H1 (cell line): ENCODE data around the gene TGFBRAP1. TPM values are rescaled to one million over a fixed set of nuclear protein-coding genes. Genes with fewer than 3 reads are reported as not detected.

Experiments used
- CTCF ChIA-PET: fragments of 300-600 bp; sonication (Branson Sonifier 250); formaldehyde crosslinking; loops from one replicate; lab custom pipeline; 2021; ENCODE audit not compliant: partially characterized antibody; lab: Charles Lee
- POLR2A ChIA-PET: fragments of 300-600 bp; sonication (Branson Sonifier 250); formaldehyde crosslinking; loops from one replicate; lab custom pipeline; 2021; ENCODE audit warnings: inconsistent platforms; ENCODE audit not compliant: partially characterized antibody; lab: Charles Lee
- DNase-seq, 2 experiments: peaks; one replicate each; pipeline versions ENCODE4 v3.0.0 to v3.0.0-alpha.2; 2010 to 2022; ENCODE audit warnings: low spot score in 2 of 2, low read depth in 1 of 2, mixed read lengths in 1 of 2
- FAIRE-seq: peaks from 2 replicates; lab custom pipeline; 2011; peaks lifted over from hg19 to GRCh38; lab: Jason Lieb, UNC
- H2AFZ ChIP-seq: 2 replicates; pipeline ENCODE4 v1.8.1; 2012; ENCODE audit warnings: low read length, inconsistent platforms
- H2AK5ac ChIP-seq: 2 replicates; pipeline ENCODE4 v1.6.1; 2013; ENCODE audit warnings: low read depth, low read length
- H2BK120ac ChIP-seq: replicated peaks from 2 replicates; pipeline ENCODE3; 2013; ENCODE audit warnings: low read depth, low read length, inconsistent platforms
- H2BK12ac ChIP-seq: 2 replicates; pipeline ENCODE4 v1.6.1; 2013; ENCODE audit warnings: low read depth, low read length
- H2BK15ac ChIP-seq: 2 replicates; pipeline ENCODE4 v1.6.1; 2013; ENCODE audit warnings: low read length
- H2BK20ac ChIP-seq: 2 replicates; pipeline ENCODE4 v1.6.1; 2013; ENCODE audit warnings: low read length
- H2BK5ac ChIP-seq: 2 replicates; pipeline ENCODE4 v1.6.1; 2013; ENCODE audit warnings: low read depth, low read length
- H3K14ac ChIP-seq: 2 replicates; pipeline ENCODE4 v1.6.1; 2013; ENCODE audit warnings: inconsistent platforms; ENCODE audit not compliant: insufficient read length
- H3K18ac ChIP-seq: 2 replicates; pipeline ENCODE4 v1.6.1; 2013; ENCODE audit warnings: low read length; ENCODE audit errors: extremely low read depth
- H3K23ac ChIP-seq: 2 replicates; pipeline ENCODE4 v1.6.1; 2013; ENCODE audit warnings: inconsistent platforms; ENCODE audit not compliant: insufficient read length
- H3K23me2 ChIP-seq: 2 replicates; pipeline ENCODE4 v1.6.1; 2013; ENCODE audit warnings: low read depth, low read length
- H3K27ac ChIP-seq: 2 replicates; pipeline ENCODE4 v1.6.1; 2011; ENCODE audit warnings: low read depth, low read length, inconsistent platforms
- H3K27me3 ChIP-seq, 4 experiments: replicated peaks in 1 of 4; 1 replicate in 1 of 4; 2 replicates in 3 of 4; pipeline versions ENCODE4 v1.6.1 to v1.8.1; 2011 to 2013; ENCODE audit warnings: low read length in 3 of 4, mild to moderate bottlenecking in 3 of 4, inconsistent platforms in 2 of 4, mixed read lengths in 2 of 4, moderate library complexity in 1 of 4; ENCODE audit not compliant: control insufficient read depth in 3 of 4, insufficient read depth in 3 of 4; ENCODE audit errors: extremely low read depth in 1 of 4
- H3K36me3 ChIP-seq, 4 experiments: 2 replicates each; pipeline versions ENCODE4 v1.6.1 to v1.8.1; 2011 to 2013; ENCODE audit warnings: mild to moderate bottlenecking in 4 of 4, low read length in 3 of 4, moderate library complexity in 2 of 4, control low read depth in 1 of 4, inconsistent platforms in 1 of 4; ENCODE audit not compliant: insufficient read depth in 4 of 4, control insufficient read depth in 2 of 4
- H3K4ac ChIP-seq: replicated peaks from 2 replicates; pipeline ENCODE3; 2013; ENCODE audit warnings: low read length, low read depth, mixed read lengths, inconsistent platforms; ENCODE audit not compliant: insufficient read length
- H3K4me1 ChIP-seq, 4 experiments: replicated peaks in 1 of 4; 1 replicate in 1 of 4; 2 replicates in 3 of 4; pipeline versions ENCODE4 v1.6.1 to v1.8.1; 2011 to 2013; ENCODE audit warnings: low read length in 3 of 4, inconsistent platforms in 2 of 4, mixed read lengths in 1 of 4; ENCODE audit not compliant: insufficient read depth in 4 of 4, control insufficient read depth in 3 of 4
- H3K4me2 ChIP-seq, 2 experiments: 2 replicates each; pipeline versions ENCODE4 v1.6.1 to v1.8.1; 2011 to 2013; ENCODE audit warnings: low read depth in 2 of 2, low read length in 2 of 2, control low read depth in 1 of 2, inconsistent platforms in 1 of 2, mild to moderate bottlenecking in 1 of 2; ENCODE audit not compliant: insufficient read depth in 1 of 2
- H3K4me3 ChIP-seq, 4 experiments: fragments of 200-600, 300-600 bp in 1 of 4; sonication (generic), shearing (Covaris generic), sonication (Bioruptor Twin) in 1 of 4; 2 replicates each; pipeline versions ENCODE4 v1.5.1 to v1.8.1; 2011 to 2016; ENCODE audit warnings: low read length in 4 of 4, low read depth in 3 of 4, control low read depth in 2 of 4, inconsistent platforms in 2 of 4, mild to moderate bottlenecking in 2 of 4, mixed read lengths in 1 of 4, moderate library complexity in 1 of 4; ENCODE audit not compliant: insufficient read depth in 2 of 4; ENCODE audit errors: extremely low read depth in 1 of 4
- H3K56ac ChIP-seq: replicated peaks from 2 replicates; pipeline ENCODE3; 2013; ENCODE audit warnings: low read depth, mild to moderate bottlenecking, mixed read lengths, low read length, inconsistent platforms; ENCODE audit not compliant: insufficient read length
- H3K79me1 ChIP-seq: 2 replicates; pipeline ENCODE4 v1.6.1; 2013; ENCODE audit warnings: low read depth, low read length, control low read depth
- H3K79me2 ChIP-seq, 2 experiments: 2 replicates each; pipeline versions ENCODE4 v1.6.1 to v1.8.1; 2012 to 2013; ENCODE audit warnings: low read length in 2 of 2, mild to moderate bottlenecking in 2 of 2, inconsistent platforms in 1 of 2; ENCODE audit not compliant: insufficient read depth in 2 of 2, control insufficient read depth in 1 of 2
- H3K9ac ChIP-seq, 4 experiments: replicated peaks in 1 of 4; 1 replicate in 1 of 4; 2 replicates in 3 of 4; pipeline versions ENCODE4 v1.6.1 to v1.8.1; 2011 to 2013; ENCODE audit warnings: low read depth in 3 of 4, low read length in 3 of 4, control low read depth in 2 of 4, mild to moderate bottlenecking in 2 of 4, moderate library complexity in 2 of 4, inconsistent platforms in 1 of 4; ENCODE audit errors: extremely low read depth in 1 of 4
- H3K9me3 ChIP-seq, 2 experiments: 2 replicates each; pipeline versions ENCODE4 v1.6.1 to v1.8.1; 2012 to 2013; ENCODE audit warnings: mild to moderate bottlenecking in 2 of 2, moderate library complexity in 2 of 2, control low read depth in 1 of 2, inconsistent platforms in 1 of 2, low read depth in 1 of 2, low read length in 1 of 2, mixed read lengths in 1 of 2; ENCODE audit not compliant: insufficient read depth in 2 of 2
- H4K20me1 ChIP-seq, 2 experiments: replicated peaks in 1 of 2; 2 replicates each; pipeline versions ENCODE3 to v1.8.1; 2011 to 2013; ENCODE audit warnings: inconsistent platforms in 2 of 2, low read length in 2 of 2, mild to moderate bottlenecking in 1 of 2; ENCODE audit not compliant: insufficient read depth in 2 of 2, control insufficient read depth in 1 of 2
- H4K5ac ChIP-seq: 2 replicates; pipeline ENCODE4 v1.6.1; 2013; ENCODE audit warnings: low read length, low read depth, mixed read lengths, inconsistent platforms; ENCODE audit not compliant: insufficient read length
- H4K8ac ChIP-seq: 2 replicates; pipeline ENCODE4 v1.8.0; 2013; ENCODE audit warnings: mild to moderate bottlenecking, moderate library complexity, low read length, inconsistent platforms; ENCODE audit not compliant: insufficient read depth; ENCODE audit errors: extremely low read depth
- H4K91ac ChIP-seq: replicated peaks from 2 replicates; pipeline ENCODE3; 2013; ENCODE audit warnings: low read length, mixed read lengths, inconsistent platforms; ENCODE audit not compliant: insufficient read length
- BACH1 ChIP-seq: IDR thresholded peaks from 2 replicates; pipeline ENCODE4 v1.6.1; 2012; ENCODE audit warnings: low read length, improper control_type of control experiment
- EP300 ChIP-seq, 2 experiments: IDR thresholded peaks; 1 replicate in 1 of 2; 2 replicates in 1 of 2; pipeline ENCODE4 v1.6.1; 2011 to 2012; ENCODE audit warnings: low read depth in 2 of 2, low read length in 2 of 2, mild to moderate bottlenecking in 2 of 2, borderline replicate concordance in 1 of 2, inconsistent platforms in 1 of 2, moderate library complexity in 1 of 2
- FOSL1 ChIP-seq: IDR thresholded peaks from 2 replicates; pipeline ENCODE4 v1.6.1; 2011; ENCODE audit warnings: mild to moderate bottlenecking, low read depth, low read length, moderate library complexity; ENCODE audit not compliant: insufficient read depth
- KDM1A ChIP-seq: fragments of 200-600, 300-600 bp; sonication (generic); IDR thresholded peaks from 2 replicates; pipeline ENCODE4 v1.7.1; 2016; ENCODE audit warnings: mild to moderate bottlenecking, low read length, borderline replicate concordance
- POLR2AphosphoS5 ChIP-seq: IDR thresholded peaks from 2 replicates; pipeline ENCODE4 v1.6.1; 2011; ENCODE audit warnings: low read depth, low read length
- POU5F1 ChIP-seq: IDR thresholded peaks from 2 replicates; pipeline ENCODE4 v1.6.1; 2011; ENCODE audit warnings: low read depth, mild to moderate bottlenecking, low read length, moderate library complexity
- RAD21 ChIP-seq, 2 experiments: IDR thresholded peaks in 1 of 2; conservative IDR thresholded peaks in 1 of 2; 2 replicates each; pipeline ENCODE4 v1.6.1; 2011; ENCODE audit warnings: low read depth in 2 of 2, low read length in 2 of 2, improper control_type of control experiment in 1 of 2, inconsistent platforms in 1 of 2, mild to moderate bottlenecking in 1 of 2, moderate library complexity in 1 of 2
- SP2 ChIP-seq: IDR thresholded peaks from 2 replicates; pipeline ENCODE4 v1.6.1; 2012; ENCODE audit warnings: mild to moderate bottlenecking, low read length, inconsistent platforms
- SUZ12 ChIP-seq: fragments of 200-600 bp; sonication (generic); IDR thresholded peaks from 2 replicates; pipeline ENCODE4 v1.6.1; 2012; ENCODE audit warnings: mild to moderate bottlenecking, inconsistent platforms, low read length, moderate library complexity, mixed read lengths
- ZNF274 ChIP-seq: IDR thresholded peaks from 2 replicates; pipeline ENCODE4 v1.7.0; 2012; ENCODE audit warnings: low read length, borderline replicate concordance; ENCODE audit errors: extremely low read depth
- WGBS, 2 experiments: shearing (Covaris generic) in 1 of 2; methylation state at CpG; one replicate each; pipeline versions ENCODE4 v1.1.6 to v1.1.7; 2013 to 2015; ENCODE audit warnings: low lambda C conversion rate in 2 of 2, mixed read lengths in 2 of 2, inconsistent platforms in 1 of 2, low coverage in 1 of 2, missing lambda C conversion rate in 1 of 2; ENCODE audit not compliant: insufficient replicate concordance in 2 of 2, insufficient coverage in 1 of 2, insufficient read length in 1 of 2; ENCODE audit errors: extremely low coverage in 1 of 2, missing lambda C conversion rate in 1 of 2; 5-methylcytosine and 5-hydroxymethylcytosine counted together
- polyA plus RNA-seq, 7 experiments: library from polyadenylated mRNA; depleted of rRNA in 3 of 7; stranded (reverse) in 5 of 7; unstranded in 2 of 7; fragments of >200 nt in 5 of 7; fragments of 200-250 nt in 2 of 7; gene quantifications; 1 replicate in 5 of 7; 2 replicates in 1 of 7; 4 replicates in 1 of 7; pipeline versions ENCODE4 v1.2.1 to v1.2.3, GENCODE V29; 2011 to 2013; ENCODE audit warnings: missing spikeins in 2 of 7, mixed read lengths in 2 of 7
- total RNA-seq: library from RNA; stranded (reverse); fragmentation: NEBNext Ultra II Directional; extraction: Animal tissue kit (Norgen Biotek cat#: 25700); gene quantifications from 2 replicates; pipeline ENCODE4 v1.2.1, GENCODE V29; 2021
- TF ChIP-seq, protein P1 (sequence below): IDR thresholded peaks from 2 replicates; pipeline ENCODE4 v1.6.1; 2011; ENCODE audit warnings: low read length, improper control_type of control experiment

TGFBRAP1 gene
- total and polyA plus RNA-seq, 2 of the 8 experiments (the other 6 are each of a cell fraction or from before 2014, with no cell fraction given): 11.2 to 20.2 TPM

- no peak within 1 kb of the TSS for H3K18ac ChIP-seq
- 89% methylated on average over 10 of the region's 10 CpGs; no CpG with 5 or more reads in 1 of the 2 experiments for WGBS, 2 experiments
- TF ChIP-seq, protein P1, sequence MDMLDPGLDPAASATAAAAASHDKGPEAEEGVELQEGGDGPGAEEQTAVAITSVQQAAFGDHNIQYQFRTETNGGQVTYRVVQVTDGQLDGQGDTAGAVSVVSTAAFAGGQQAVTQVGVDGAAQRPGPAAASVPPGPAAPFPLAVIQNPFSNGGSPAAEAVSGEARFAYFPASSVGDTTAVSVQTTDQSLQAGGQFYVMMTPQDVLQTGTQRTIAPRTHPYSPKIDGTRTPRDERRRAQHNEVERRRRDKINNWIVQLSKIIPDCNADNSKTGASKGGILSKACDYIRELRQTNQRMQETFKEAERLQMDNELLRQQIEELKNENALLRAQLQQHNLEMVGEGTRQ: no peak
- TF ChIP-seq EP300 (IDR thresholded peaks at IDR 0.05; ENCODE audit: borderline replicate concordance in 1 of 2, low read depth in 2 of 2, low read length in 2 of 2) (no peak), RAD21 (IDR thresholded peaks at IDR 0.05 in 1 of 2, conservative IDR thresholded peaks at IDR 0.05 in 1 of 2; ENCODE audit: low read depth in 2 of 2, low read length in 2 of 2) (no peak), KDM1A (no peak), SUZ12 (no peak), ZNF274 (no peak), POU5F1 (no peak), BACH1 (no peak), POLR2AphosphoS5 (no peak), FOSL1 (no peak), SP2 (no peak)
- no peaks in the 10 kb centered on the region for H3K79me2 ChIP-seq
- no peaks in the 10 kb centered on the region for H3K36me3 ChIP-seq
- H3K4ac ChIP-seq: no peak within 1 kb of the TSS
- POLR2A ChIA-PET: interaction anchor here (1.5 kb wide), 1 partner anchor 125 kb away, joined by 3 read pairs; no protein-coding TSS in a partner anchor
- no peak within 1 kb of the TSS for H3K4me2 ChIP-seq
- H2BK20ac ChIP-seq: no peak within 1 kb of the TSS
- H3K4me3 ChIP-seq: no peak within 1 kb of the TSS
- DNase-seq (no peak), FAIRE-seq (no peak)
- no peaks in the 10 kb centered on the region for H4K20me1 ChIP-seq
- no peak within 1 kb of the TSS for H2BK120ac ChIP-seq
- H2BK12ac ChIP-seq: no peak within 1 kb of the TSS
- H3K79me1 ChIP-seq: no peaks in the 10 kb centered on the region
- no peak within 1 kb of the TSS for H2AFZ ChIP-seq
- H2BK5ac ChIP-seq: no peak within 1 kb of the TSS
- no peak within 1 kb of the TSS for H3K56ac ChIP-seq
- no peaks in the 10 kb centered on the region; a peak in 1 of 7 replicates for H3K27me3 ChIP-seq
- H4K91ac ChIP-seq: no peak within 1 kb of the TSS
- CTCF ChIA-PET: interaction anchor here (0.7 to 16.9 kb wide), 11 partner anchors 13 to 143 kb away, joined by 3 to 541 read pairs (median 3); no protein-coding TSS in a partner anchor
- no peak within 1 kb of the TSS for H4K8ac ChIP-seq
- H3K14ac ChIP-seq: no peak within 1 kb of the TSS
- no peak within 1 kb of the TSS for H3K23ac ChIP-seq
- H3K27ac ChIP-seq: no peak within 1 kb of the TSS
- no peak within 1 kb of the TSS for H4K5ac ChIP-seq
- H2AK5ac ChIP-seq: no peak within 1 kb of the TSS
- H3K23me2 ChIP-seq: no peaks in the 10 kb centered on the region
- H3K9ac ChIP-seq: no peak within 1 kb of the TSS
- H3K4me1 ChIP-seq: peaks cover 0 to 4% (median 2%) of the 10 kb centered on the region in 4 experiments; a peak in 3 of 7 replicates
- H2BK15ac ChIP-seq: peak within 1 kb of the TSS; percentile 51; the same call in 1 of the 2 replicates
- H3K9me3 ChIP-seq: no peaks in the 10 kb centered on the region; a peak in 1 of 4 replicates
Measured at GRCh38 chr2:105241443-105241842, 88.1 kb downstream of the TGFBRAP1 start, which contains the start of gene GPR45. TSS of gene GPR45 (plus strand) at chr2:105241743. CDS start at chr2:105241859, 116 bp downstream.
